ENCODE measurements around the gene SLC25A48.

The SLC25A48 gene

GRCh38 chr5:135839566-135839965 lies 5.1 kb downstream of the SLC25A48 start:
- TF ChIP-seq CTCF (IDR thresholded peaks at IDR 0.05; ENCODE audit: low read length) (no peak), EZH2 (IDR thresholded peaks at IDR 0.05; ENCODE audit: borderline replicate concordance, low read length) (no peak)
- Histone ChIP-seq H3K27ac (ENCODE audit: low read depth, low read length, poor library complexity, severe bottlenecking) (no peak overlapping the region), H3K27me3 (ENCODE audit: insufficient read depth, low read length) (no peaks in the 10 kb centered on the region), H3K4me2 (ENCODE audit: low read length) (no peak overlapping the region), H3K79me2 (ENCODE audit: insufficient read depth, low read length) (no peaks in the 10 kb centered on the region), H4K20me1 (ENCODE audit: insufficient read depth, low read length) (no peaks in the 10 kb centered on the region), H3K4me3 (ENCODE audit: low read depth, low read length, poor library complexity, severe bottlenecking) (no peak overlapping the region), H3K4me1 (ENCODE audit: insufficient read depth, low read length, severe bottlenecking) (no peaks in the 10 kb centered on the region), H3K9ac (ENCODE audit: low read length) (no peak overlapping the region), H3F3A (ENCODE audit: insufficient read depth, low read length) (no peaks in the 10 kb centered on the region), H3K9me3 (ENCODE audit: low read length) (no peaks in the 10 kb centered on the region), H3K36me3 (ENCODE audit: insufficient read depth, low read length) (no peaks in the 10 kb centered on the region), H2AFZ (ENCODE audit: low read length) (no peak overlapping the region), H3K9me2 (ENCODE audit: low read depth, low read length) (no peaks in the 10 kb centered on the region)

GRCh38 chr5:135840959-135841358 lies 6.5 kb downstream of the SLC25A48 start:
- H3K4me2 ChIP-seq (ENCODE audit: low read length), result no peak overlapping the region
- TF ChIP-seq EZH2 (IDR thresholded peaks at IDR 0.05; ENCODE audit: borderline replicate concordance, low read length), result no peak
- no peak for TF ChIP-seq CTCF (IDR thresholded peaks at IDR 0.05; ENCODE audit: low read length)
- H2AFZ ChIP-seq (ENCODE audit: low read length), result no peak overlapping the region
- H3K9me2 ChIP-seq (ENCODE audit: low read depth, low read length), result no peaks in the 10 kb centered on the region
- H3K4me3 ChIP-seq (ENCODE audit: low read depth, low read length, poor library complexity, severe bottlenecking), result no peak overlapping the region
- no peaks in the 10 kb centered on the region for H3K9me3 ChIP-seq (ENCODE audit: low read length)
- no peaks in the 10 kb centered on the region for H3F3A ChIP-seq (ENCODE audit: insufficient read depth, low read length)
- no peaks in the 10 kb centered on the region for H3K79me2 ChIP-seq (ENCODE audit: insufficient read depth, low read length)
- H3K27me3 ChIP-seq (ENCODE audit: insufficient read depth, low read length), result no peaks in the 10 kb centered on the region
- H3K4me1 ChIP-seq (ENCODE audit: insufficient read depth, low read length, severe bottlenecking), result no peaks in the 10 kb centered on the region
- H4K20me1 ChIP-seq (ENCODE audit: insufficient read depth, low read length), result no peaks in the 10 kb centered on the region
- no peak overlapping the region for H3K9ac ChIP-seq (ENCODE audit: low read length)
- H3K36me3 ChIP-seq (ENCODE audit: insufficient read depth, low read length), result no peaks in the 10 kb centered on the region
- no peak overlapping the region for H3K27ac ChIP-seq (ENCODE audit: low read depth, low read length, poor library complexity, severe bottlenecking)

GRCh38 chr5:135842737-135843136 lies 8.3 kb downstream of the SLC25A48 start:
- Histone ChIP-seq H3K4me1 (ENCODE audit: insufficient read depth, low read length, severe bottlenecking) (no peaks in the 10 kb centered on the region), H3K36me3 (ENCODE audit: insufficient read depth, low read length) (no peaks in the 10 kb centered on the region), H3K79me2 (ENCODE audit: insufficient read depth, low read length) (no peaks in the 10 kb centered on the region), H3K9ac (ENCODE audit: low read length) (no peak overlapping the region), H4K20me1 (ENCODE audit: insufficient read depth, low read length) (no peaks in the 10 kb centered on the region), H3K4me2 (ENCODE audit: low read length) (no peak overlapping the region), H2AFZ (ENCODE audit: low read length) (no peak overlapping the region), H3K9me2 (ENCODE audit: low read depth, low read length) (no peaks in the 10 kb centered on the region), H3K27me3 (ENCODE audit: insufficient read depth, low read length) (no peaks in the 10 kb centered on the region), H3K9me3 (ENCODE audit: low read length) (no peaks in the 10 kb centered on the region), H3K27ac (ENCODE audit: low read depth, low read length, poor library complexity, severe bottlenecking) (no peak overlapping the region), H3F3A (ENCODE audit: insufficient read depth, low read length) (no peaks in the 10 kb centered on the region), H3K4me3 (ENCODE audit: low read depth, low read length, poor library complexity, severe bottlenecking) (no peak overlapping the region)
- TF ChIP-seq CTCF (IDR thresholded peaks at IDR 0.05; ENCODE audit: low read length), result no peak
- TF ChIP-seq EZH2 (IDR thresholded peaks at IDR 0.05; ENCODE audit: borderline replicate concordance, low read length), result no peak
